ENCODE results near the gene COX6B2.

Gene COX6B2

DNA sequence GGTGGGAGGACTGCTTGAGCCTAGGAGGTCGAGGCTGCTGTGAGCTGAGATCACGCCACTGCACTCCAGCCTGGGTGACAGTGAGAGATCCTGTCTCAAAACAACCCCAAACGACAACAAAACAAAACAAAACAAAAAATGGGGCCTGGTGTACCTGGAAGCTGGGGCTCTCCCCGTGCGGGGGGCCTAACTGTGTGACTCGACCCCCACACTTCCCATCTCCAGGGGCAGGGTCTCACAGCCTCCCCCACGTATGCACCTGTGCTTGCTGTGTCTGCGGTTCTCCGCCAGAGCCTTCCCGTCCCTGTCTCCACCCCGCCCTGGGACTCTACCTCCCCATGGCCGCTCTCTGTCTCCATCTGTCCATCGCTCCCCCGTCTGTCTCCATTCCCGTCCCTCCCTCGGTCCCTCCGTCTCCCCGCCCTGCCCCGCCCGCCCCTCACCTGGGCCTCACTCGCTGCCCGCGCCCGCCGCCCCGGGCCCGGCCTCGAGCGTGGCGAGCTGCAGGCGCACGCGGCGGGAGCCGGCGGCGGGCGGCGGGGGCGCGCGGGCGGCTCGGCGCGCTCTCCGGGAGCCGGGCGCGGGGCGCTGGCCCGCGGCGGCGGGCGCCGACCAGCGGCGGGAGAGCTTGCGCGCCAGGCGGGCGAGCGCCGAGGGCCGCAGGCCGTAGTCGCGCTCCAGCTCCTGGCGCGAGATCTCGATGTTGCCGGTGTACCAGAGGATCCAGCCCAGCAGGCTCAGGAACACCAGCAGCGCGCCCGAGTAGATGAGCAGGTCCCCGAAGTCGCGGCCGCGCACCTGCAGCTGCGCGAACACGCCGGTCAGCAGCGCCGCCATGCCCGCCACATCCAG, 29.0 kb upstream of the COX6B2 start:
- DNase-seq (ENCODE audit: low spot score): no peak

DNA sequence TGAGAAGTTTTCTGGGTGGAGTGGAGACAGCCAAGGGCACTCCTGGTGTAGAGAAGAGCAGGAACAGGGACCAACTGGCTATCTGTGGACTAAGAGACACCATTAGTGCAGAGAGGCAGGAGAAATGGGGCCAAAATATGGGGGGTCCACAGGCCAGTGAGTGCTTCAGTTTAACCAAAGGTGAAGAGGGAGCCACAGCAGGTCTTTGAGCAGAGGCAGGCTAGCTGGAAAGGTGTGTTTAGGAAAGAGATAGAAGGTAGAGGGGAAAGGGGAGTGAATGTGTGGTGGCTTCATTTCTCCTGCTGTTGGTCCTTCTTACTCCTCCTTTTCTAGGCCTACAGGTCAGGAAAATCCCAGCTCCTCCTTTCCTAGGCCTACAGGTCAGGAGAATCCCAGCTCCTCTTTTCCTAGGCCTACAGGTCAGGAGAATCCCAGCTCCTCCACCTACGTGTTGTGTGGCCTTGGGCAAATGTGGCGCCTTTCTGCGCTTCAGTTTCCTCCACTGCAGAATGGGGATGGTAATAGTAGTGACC, 28.1 kb upstream of the COX6B2 start:
- no peak for DNase-seq (ENCODE audit: low spot score)

DNA sequence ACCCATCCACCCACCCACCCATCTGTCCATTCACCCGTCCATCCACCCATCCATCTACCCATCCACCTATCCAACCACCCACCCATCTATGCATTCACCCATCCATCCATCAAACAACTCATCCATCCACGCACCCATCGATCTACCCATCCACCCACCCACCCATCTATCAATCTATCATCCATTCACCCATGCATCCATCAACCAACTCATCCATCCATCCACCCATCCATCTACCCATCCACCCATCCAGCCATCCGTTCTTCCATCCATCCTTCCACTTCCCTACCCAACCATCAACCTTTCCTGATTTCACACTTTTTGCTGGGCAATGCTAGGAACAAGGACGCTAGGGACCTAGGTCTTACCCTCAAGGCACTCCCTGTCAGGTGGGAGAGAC, 27.5 kb upstream of the COX6B2 start:
- no peak for DNase-seq (ENCODE audit: low spot score)

DNA sequence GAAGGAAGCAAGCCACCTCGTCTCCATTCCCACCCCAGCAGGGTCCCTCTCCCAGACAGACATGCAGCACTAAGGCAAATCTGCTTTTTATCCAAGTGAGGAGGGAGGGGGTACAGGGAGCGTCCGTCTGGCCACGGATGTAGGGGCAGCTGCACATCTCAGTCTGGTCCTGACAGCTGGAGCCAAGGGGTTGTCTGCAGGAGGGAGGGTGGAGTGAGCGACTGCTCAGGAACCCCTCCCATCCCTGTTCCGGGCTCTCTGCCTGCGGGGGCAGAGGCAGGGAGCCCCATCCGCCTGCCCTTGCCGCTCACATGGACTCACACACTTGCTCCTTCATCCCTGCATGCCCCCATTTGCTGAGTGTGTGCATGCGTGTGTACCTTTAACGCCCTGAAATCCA, 24.7 kb upstream of the COX6B2 start:
- DNase-seq (ENCODE audit: low spot score): no peak

DNA sequence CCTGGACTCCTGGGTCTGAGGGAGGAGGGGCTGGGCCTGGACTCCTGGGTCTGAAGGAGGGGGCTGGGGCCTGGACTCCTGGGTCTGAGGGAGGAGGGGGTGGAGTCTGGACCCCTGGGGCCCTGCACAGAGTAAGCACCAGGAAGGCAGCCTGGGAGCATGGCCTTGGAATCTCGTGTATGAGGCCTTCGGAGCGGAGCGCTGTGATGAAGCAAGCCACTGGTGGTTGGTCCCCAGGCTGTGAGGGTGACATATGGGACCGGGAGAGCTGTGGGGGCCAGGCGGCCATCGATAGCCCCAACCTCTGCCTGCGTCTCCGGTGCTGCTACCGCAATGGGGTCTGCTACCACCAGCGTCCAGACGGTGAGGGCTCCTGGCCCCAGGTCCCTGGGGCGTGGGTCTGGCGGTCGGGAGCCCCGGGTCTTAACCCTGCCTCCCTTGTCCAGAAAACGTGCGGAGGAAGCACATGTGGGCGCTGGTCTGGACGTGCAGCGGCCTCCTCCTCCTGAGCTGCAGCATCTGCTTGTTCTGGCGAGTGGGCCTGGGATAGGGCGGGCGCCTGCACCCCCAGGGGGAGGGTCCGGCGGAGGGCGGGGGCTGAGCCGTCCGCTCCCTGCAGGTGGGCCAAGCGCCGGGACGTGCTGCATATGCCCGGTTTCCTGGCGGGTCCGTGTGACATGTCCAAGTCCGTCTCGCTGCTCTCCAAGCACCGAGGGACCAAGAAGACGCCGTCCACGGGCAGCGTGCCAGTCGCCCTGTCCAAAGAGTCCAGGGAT, 23.0 kb upstream of the COX6B2 start:
- DNase-seq (ENCODE audit: low spot score): no peak

DNA sequence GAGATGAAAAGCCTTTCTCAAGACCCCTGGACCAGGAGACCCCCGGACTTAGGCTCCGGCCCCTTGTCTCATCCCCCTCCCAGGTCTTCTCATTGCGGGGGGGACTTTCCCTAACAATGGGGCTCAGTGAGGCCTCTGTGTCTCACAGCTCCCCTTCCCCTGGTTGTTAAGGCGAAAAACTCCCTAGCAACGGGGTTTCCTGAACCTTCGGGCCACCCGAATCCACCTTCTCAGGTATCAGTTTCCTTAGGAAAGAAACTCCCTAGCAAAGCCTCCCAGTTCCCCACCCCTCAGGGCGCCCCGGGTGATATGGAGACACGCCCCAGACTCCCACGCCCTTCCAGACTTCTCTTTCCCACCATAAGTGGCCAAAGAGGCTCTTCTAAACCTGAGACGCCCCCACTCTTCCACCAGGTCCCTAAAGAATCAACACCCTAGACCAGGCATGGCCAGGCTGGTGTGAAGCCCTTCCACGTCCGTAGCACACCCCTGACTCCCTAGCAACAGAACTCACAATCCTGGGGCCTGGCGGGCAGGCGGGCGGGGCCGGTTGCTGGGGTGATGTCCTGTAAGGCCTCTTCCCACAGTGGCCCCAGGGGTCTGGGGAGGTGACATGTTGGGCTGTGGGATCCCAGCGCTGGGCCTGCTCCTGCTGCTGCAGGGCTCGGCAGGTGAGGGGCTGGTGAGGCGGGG, 21.9 kb upstream of the COX6B2 start, which contains the start of gene TMEM190:
TMEM190 (plus strand) TSS at position 586 of the 693 bp plus-strand sequence; CDS start at position 614, 28 bp downstream.
- no peak for DNase-seq (ENCODE audit: low spot score)

DNA sequence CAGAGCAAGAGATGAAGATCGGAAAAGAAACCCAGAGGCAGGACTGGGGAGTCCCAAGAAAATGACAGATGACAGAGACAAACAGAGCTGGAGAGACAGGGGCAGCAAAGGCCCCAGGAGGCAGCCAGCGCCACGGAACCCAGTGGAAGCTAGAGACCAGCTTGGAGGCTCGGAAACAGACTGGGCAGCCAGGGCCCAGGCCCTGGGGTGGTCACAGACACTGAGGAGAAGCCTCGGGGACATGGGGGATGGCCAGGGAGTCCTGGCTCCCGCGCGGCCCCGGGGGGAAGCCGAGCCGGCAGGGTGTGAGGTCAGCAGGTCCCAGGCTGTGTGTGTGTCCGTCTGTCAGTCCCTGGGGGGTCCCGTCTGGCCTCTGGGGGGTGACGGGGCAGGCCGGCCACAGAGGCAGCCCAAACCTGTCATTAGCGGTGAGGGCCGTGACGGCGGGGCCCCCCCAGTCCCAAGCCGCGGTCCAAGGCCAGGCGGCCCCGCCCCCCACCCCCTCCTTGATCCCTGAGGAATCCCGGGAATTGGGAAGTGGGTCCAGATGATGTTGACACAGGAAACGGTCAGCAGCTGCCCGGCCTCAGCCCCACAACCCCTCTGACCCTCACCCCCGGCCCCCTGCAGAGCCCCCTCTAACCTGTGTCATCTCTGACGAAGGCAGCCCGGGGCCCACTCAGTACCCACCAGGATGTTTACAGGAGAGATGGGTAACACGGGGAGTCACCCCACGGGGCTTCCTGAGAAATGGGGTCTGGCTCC, 19.7 kb upstream of the COX6B2 start:
- no peak for DNase-seq (ENCODE audit: low spot score)

DNA sequence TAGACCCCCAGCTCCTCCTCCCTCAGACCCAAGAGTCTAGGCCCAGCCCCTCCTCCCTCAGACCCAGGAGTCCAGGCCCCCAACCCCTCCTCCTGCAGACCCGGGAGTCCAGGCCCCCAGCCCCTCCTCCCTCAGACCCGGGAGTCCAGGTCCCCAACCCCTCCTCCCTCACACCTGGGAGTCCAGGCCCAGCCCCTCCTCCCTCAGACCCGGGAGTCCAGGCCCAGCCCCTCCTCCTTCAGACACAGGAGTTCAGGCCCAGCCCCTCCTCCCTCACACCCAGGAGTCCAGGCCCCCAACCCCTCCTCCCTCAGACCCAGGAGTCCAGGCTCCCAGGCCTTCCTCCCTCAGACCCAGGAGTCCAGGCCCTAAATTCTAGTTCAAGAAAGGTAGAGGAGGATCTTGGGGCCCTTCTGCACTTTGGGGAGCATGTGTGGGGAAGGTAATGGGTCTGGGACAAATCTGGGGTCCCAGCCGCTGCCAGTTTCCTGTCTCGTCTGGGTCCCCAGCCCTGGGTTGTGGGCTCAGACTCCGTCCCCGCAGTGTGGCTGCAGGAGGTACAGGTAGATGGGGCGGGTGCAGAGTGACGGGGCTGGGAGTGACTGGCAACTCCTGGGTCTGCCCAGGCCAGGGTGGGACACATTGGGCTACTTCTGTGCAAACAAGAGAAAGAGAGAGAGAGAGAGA, 18.9 kb upstream of the COX6B2 start:
- no peak for DNase-seq (ENCODE audit: low spot score)

DNA sequence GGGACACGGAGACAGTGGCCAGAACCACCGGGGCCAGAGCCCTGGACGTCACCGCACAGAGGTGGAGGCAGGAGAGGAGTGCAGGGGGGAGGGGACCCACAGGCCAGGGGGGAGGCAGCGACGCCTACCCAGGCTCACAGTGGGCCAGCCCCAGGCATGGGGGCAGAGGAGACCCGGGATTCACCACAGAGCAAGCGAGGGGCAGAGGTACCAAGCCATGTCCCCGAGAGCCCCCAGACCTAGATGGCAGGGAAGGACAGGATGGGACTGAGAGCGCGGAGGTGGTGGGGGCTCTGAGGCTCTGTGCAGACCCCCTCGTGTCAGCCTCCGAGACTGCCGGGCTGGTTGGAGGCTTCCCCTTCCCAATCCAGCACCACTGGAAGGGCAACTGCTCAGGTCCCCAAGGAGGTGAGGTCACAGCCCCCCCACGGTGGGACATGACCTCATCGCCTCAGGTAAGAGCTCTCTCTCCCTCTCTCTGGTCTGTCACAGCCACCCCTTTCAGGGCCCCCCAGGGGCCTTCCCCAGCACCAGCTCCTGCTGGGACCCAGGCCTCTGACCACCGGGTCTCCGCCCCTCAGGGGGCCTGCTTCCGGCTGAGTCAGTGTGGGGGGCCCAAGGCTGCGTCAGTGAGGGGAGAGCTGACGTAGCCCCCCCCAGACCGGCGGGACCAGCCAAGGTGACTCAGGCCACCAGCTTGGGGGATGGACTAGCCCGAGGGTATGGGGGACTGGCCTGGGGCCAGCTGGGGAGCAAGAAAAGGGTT, 18.0 kb upstream of the COX6B2 start:
- no peak for DNase-seq (ENCODE audit: low spot score)

DNA sequence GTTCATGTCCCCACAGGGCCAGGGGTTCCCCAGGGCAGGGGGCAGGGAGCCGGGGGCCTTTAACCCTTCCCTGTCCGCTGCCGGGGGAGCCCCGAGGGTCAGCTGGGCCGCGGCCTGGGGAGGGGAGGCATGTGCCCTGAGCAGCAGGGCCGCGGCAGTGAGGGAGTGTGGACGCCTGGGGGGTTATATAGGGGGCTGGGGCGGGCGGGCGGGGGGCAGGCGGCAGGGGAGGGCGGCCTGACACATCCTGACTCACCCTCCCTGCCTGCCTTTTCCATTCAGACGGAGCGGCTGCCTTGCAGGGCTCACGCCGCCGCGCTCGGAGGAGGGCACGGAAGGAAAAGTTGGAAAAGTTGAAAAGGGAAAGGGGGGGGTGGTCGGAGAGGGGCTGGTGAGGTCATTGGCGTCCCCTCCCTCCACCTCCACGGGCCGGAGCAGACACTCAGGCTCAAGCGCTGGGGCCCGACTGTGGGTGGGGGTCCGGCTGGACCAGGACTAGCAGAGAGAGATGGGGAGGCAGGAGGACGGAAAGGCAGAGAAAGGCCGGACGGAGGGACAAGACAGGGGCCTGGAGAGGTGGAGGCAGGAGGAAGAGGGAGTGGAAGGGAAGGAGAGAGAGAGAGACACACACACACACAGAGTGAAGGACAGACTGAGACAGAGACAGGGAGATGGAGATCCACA, 15.9 kb upstream of the COX6B2 start, which contains the start of gene IL11:
IL11 (minus strand) TSS at position 159 of the 684 bp plus-strand sequence; CDS start at position 6, 153 bp downstream.
- DNase-seq (ENCODE audit: low spot score): no peak

DNA sequence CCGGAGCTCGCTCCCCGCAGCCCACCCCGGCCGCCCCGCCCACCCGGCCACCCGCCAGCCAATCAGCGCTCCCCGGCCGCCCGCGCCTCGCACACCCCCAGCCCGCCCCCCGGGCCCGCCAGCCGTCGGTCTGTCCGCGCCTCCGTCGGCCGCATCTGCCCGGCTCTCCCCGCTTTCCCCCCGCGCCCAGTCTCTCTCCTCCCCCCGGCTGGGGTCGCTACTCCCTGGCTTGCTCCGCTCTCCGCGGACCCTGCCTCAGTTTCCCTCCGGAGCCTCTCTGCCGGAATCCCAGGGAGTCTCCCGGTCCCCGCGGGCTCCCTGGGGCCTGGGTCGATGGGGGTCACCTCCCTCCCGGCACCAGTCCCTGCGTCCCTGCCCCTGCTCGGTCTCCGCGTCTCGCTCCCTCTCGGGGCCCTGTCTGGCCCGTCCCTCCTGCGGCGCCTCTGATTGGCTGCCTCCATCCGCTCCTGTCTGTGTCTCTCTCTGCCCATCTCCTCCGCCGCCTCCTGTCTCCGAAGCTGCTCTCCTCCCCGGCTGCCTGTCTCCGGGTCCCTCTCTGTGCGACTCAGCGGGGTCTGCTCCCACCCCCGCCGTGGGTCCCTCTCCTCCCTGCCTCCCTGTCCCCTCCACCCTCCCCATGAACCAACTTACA, 15.3 kb upstream of the COX6B2 start:
- DNase-seq (ENCODE audit: low spot score): no peak

DNA sequence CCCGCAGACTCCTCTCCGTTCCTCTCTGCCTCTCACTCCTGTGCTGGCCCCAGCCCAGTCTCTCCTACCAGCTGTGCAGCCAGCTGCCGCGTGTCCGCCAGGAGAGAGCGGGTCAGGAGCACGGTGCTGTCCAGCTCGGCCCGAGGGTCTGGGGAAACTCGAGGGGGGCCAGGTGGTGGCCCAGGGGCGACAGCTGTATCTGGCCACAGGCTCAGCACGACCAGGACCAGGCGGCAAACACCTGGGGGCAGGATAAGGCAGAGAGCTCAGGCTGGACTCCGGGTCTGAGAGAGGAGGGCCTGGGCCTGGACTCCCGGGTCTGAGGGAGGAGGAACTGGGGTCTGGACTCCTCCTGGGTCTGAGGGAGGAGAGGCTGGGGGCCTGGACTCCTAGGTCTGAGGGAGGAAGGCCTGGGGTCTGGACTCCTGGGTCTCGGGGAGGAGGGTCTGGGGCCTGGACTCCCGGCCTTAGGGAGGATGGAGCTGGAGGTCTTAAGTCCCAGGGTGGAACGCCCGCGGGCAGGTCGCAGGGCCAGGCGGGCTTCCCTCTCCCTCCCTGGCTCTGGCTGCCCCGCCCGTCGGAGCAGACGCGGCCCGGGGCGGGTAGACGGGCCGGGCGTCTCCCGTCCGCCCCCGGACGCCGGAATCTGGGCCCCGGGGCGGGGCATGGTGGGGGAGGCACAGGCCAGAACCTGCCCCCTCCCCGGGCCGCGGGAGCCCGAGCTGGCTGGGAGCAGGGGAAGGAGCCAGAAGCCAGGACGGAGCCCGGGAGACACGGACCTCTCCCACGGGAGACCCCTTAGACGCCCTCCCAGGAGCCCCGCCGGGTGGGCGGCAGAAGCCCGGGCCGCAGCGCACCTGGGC, 14.4 kb upstream of the COX6B2 start:
- DNase-seq (ENCODE audit: low spot score): no peak

DNA sequence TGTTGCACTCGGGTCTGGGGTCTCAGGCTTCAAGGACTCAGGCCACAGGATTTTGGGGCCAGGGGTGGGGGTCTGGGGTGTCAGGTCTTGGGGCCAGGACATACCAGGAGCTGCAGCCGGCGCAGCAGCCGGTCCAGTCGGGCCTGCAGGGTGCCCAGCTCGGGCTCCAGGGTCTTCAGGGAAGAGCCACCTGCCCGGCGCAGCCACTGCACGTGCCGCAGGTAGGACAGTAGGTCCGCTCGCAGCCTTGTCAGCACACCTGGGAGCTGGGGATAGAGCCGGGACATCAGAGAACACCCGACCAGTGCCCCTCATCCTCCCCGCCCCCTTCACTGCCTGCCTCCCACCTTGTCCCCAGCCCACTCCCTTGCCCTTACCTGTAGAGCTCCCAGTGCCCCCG, 13.6 kb upstream of the COX6B2 start:
- DNase-seq (ENCODE audit: low spot score): no peak

DNA sequence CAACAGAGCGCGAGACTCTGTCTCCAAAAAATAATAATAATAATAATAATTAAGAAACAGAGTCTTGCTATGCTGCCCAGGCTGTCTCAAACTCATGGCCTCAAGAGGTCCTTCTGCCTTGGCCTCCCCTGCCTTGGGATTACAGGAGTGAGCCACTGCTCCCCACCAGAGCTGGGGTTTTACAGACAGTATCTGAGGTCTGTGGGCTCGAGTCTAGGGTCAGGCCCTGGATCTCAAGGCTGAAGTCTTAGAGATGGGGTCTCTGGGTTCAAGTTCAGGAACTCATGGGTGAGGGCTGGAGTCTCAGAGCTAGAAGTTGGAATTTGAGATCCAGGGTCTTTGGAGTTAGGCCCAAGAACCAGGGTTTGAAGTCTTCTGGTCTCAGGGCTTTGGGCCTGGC, 12.3 kb upstream of the COX6B2 start:
- no peak for DNase-seq (ENCODE audit: low spot score)

DNA sequence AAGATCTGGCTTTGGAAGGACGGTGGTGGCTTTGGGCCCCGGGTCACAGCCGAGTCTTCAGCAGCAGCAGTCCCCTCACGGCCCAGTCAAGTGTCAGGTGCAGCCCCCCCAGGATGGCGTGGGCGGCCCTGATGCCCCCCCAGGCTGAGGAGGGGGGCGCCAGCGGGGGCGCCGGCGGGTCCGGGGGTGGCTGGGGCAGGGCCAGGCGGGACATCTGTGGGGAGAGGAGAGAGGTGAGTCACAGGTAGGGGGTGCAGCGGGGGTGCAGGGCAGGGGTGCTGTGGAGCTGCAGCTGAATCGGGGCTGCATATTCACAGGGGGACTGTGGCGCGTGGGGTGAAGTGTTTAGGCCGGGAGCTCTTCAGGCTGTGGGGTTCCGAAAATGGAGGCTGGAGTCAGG, 11.4 kb upstream of the COX6B2 start:
- DNase-seq (ENCODE audit: low spot score): no peak

DNA sequence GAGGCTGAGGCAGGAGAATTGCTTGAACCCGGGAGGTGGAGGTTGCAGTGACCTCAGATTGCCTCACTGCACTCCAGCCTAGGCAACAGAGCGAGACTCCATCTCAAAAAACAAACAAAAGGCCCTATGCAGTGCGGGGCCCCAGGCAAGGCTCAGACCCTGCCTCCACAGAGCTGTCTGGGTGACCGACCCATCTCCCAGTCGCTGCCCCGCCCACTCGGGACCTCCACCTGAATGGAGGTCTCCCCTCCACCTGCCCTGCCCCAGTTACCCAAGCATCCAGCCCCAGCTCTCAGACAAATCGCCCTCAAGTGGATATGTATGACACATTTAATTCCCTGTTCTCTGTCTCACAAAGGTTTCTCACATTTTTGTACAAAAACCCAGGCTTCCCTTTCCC, 10.7 kb upstream of the COX6B2 start:
- DNase-seq (ENCODE audit: low spot score): no peak

DNA sequence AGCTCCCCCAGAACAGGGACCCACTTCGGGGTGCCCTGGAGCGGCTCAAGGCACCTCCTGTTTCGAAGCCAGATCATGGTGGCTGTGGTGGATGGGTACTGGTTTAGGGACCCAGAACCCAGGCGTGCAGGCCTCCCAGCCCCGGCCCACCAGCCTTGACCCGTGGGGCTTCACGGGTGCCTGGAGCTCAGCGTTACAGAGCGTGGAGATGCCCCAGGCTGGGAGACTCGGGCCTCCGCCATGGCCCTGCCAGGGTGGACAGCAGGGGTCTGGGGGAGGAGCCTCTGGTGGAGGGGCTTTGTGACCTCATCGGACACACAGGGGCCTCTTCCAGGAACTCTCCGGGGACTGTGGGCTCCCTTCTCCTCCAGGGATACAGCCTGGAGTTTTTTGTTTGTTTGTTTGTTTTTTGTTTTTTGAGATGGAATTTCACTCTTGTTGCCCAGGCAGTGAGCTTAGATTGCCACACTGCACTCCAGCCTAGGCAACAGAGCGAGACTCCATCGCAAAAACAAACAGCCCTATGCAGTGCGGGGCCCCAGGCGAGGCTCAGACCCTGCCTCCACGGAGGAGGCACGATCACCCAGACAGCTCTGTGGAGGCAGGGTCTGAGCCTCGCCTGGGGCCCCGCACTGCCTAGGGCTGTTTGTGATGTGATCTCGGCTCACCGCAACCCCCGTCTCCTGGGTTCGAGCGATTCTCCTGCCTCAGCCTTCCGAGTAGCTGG, 8.6 kb upstream of the COX6B2 start, which contains the start of gene GARIN5B:
GARIN5B (minus strand) TSS at position 271 of the 727 bp plus-strand sequence; CDS start at position 77, 194 bp downstream.
- DNase-seq (ENCODE audit: low spot score): no peak
